Left forelimb (tissue), 1 donor: ENCODE measurements around the gene CLIP4.

Experiments
- DNase-seq: peaks from one replicate; pipeline ENCODE4 v3.0.0-alpha.2; 2018; ENCODE audit warnings: low spot score

The CLIP4 gene

GRCh38 chr2:29139152-29139551 lies 23.9 kb downstream of the CLIP4 start:
- DNase-seq: no peak

- no peak for DNase-seq
Observed at GRCh38 chr2:29139731-29140130, 24.5 kb downstream of the CLIP4 start.

- no peak for DNase-seq
Observed at GRCh38 chr2:29143657-29144056, 28.4 kb downstream of the CLIP4 start.

GRCh38 chr2:29146197-29146596 lies 31.0 kb downstream of the CLIP4 start:
- DNase-seq: no peak

- no peak for DNase-seq
Observed at GRCh38 chr2:29147963-29148362, 32.7 kb downstream of the CLIP4 start.

- DNase-seq: no peak
Observed at GRCh38 chr2:29154610-29155009, 39.4 kb downstream of the CLIP4 start.

GRCh38 chr2:29155578-29155977 lies 40.4 kb downstream of the CLIP4 start:
- DNase-seq: no peak

- DNase-seq: no peak
Observed at GRCh38 chr2:29157131-29157530, 41.9 kb downstream of the CLIP4 start.

- DNase-seq: no peak
Observed at GRCh38 chr2:29159125-29159524, 43.9 kb downstream of the CLIP4 start.

GRCh38 chr2:29160184-29160583 lies 45.0 kb downstream of the CLIP4 start:
- no peak for DNase-seq

- DNase-seq: no peak
Observed at GRCh38 chr2:29162204-29162928, 47.2 kb downstream of the CLIP4 start.

GRCh38 chr2:29164091-29164846 lies 49.1 kb downstream of the CLIP4 start:
- DNase-seq: no peak

- DNase-seq: no peak
Observed at GRCh38 chr2:29165362-29166241, 50.4 kb downstream of the CLIP4 start.

GRCh38 chr2:29166242-29167039 lies 51.2 kb downstream of the CLIP4 start:
- DNase-seq: no peak

GRCh38 chr2:29174937-29175336 lies 59.7 kb downstream of the CLIP4 start:
- DNase-seq: no peak

GRCh38 chr2:29175338-29175737 lies 60.1 kb downstream of the CLIP4 start:
- no peak for DNase-seq

GRCh38 chr2:29182334-29182733 lies 67.1 kb downstream of the CLIP4 start:
- no peak for DNase-seq

GRCh38 chr2:29182920-29183319 lies 67.7 kb downstream of the CLIP4 start:
- no peak for DNase-seq

GRCh38 chr2:29184531-29184930 lies 69.3 kb downstream of the CLIP4 start:
- DNase-seq: no peak

- no peak for DNase-seq
Observed at GRCh38 chr2:29186817-29187216, 71.6 kb downstream of the CLIP4 start.

- no peak for DNase-seq
Observed at GRCh38 chr2:29187926-29188325, 72.7 kb downstream of the CLIP4 start.

GRCh38 chr2:29189052-29189451 lies 73.8 kb downstream of the CLIP4 start:
- DNase-seq: no peak
